CD14-positive monocyte (primary cell): ENCODE measurements around the gene SFMBT2. TPM values are rescaled to one million over a fixed set of nuclear protein-coding genes. Genes with fewer than 3 reads are reported as not detected.
A peak's percentile ranks its signal among the peaks of the same experiment; 100 is the strongest.

Experiments
- DNase-seq, 3 donors: peaks; one replicate each; pipeline ENCODE4 v3.0.0-alpha.2; 2011 to 2022
- H2AFZ ChIP-seq: 2 replicates; pipeline ENCODE4 v1.6.0; 2012; ENCODE audit warnings: mild to moderate bottlenecking, low read depth, low read length, inconsistent platforms; ENCODE audit not compliant: insufficient read depth, poor library complexity, severe bottlenecking
- H3K27ac ChIP-seq, 2 donors: 1 replicate in 1 of 2; 2 replicates in 1 of 2; pipeline ENCODE4 v1.5.1; 2012 to 2013; ENCODE audit warnings: low read length in 2 of 2, control low read depth in 1 of 2, inconsistent platforms in 1 of 2, low read depth in 1 of 2, mild to moderate bottlenecking in 1 of 2
- H3K27me3 ChIP-seq, 2 donors: one replicate each; pipeline versions ENCODE4 v1.6.0 to v1.6.1; 2011 to 2013; ENCODE audit warnings: low read length in 2 of 2; ENCODE audit not compliant: control insufficient read depth in 2 of 2, insufficient read depth in 2 of 2
- H3K36me3 ChIP-seq, 2 donors: replicated peaks in 1 of 2; 1 replicate in 1 of 2; 2 replicates in 1 of 2; pipeline versions ENCODE4 v1.5.1 to v1.6.1; 2012 to 2013; ENCODE audit warnings: low read length in 2 of 2, control low read depth in 1 of 2, inconsistent platforms in 1 of 2, mild to moderate bottlenecking in 1 of 2; ENCODE audit not compliant: insufficient read depth in 2 of 2, control insufficient read depth in 1 of 2
- H3K4me1 ChIP-seq, 2 donors: 1 replicate in 1 of 2; 2 replicates in 1 of 2; pipeline versions ENCODE4 v1.5.1 to v1.6.1; 2012 to 2013; ENCODE audit warnings: low read length in 2 of 2, control low read depth in 1 of 2, inconsistent platforms in 1 of 2, mild to moderate bottlenecking in 1 of 2, moderate library complexity in 1 of 2; ENCODE audit not compliant: insufficient read depth in 2 of 2, control insufficient read depth in 1 of 2
- H3K4me2 ChIP-seq: replicated peaks from 2 replicates; pipeline ENCODE3; 2012; ENCODE audit warnings: low read length, moderate library complexity, mild to moderate bottlenecking; ENCODE audit not compliant: poor library complexity, severe bottlenecking; ENCODE audit errors: extremely low read depth
- H3K4me3 ChIP-seq, 3 experiments: fragments of 200-600 bp in 1 of 3; sonication (generic) in 1 of 3; replicated peaks in 1 of 3; 1 replicate in 2 of 3; 2 replicates in 1 of 3; pipeline ENCODE4 v1.5.1; 2011 to 2013; ENCODE audit warnings: low read length in 3 of 3, mild to moderate bottlenecking in 3 of 3, control low read depth in 2 of 3, low read depth in 2 of 3, inconsistent platforms in 1 of 3, moderate library complexity in 1 of 3
- H3K79me2 ChIP-seq: 2 replicates; pipeline ENCODE4 v1.6.0; 2012; ENCODE audit warnings: mild to moderate bottlenecking, control low read depth, inconsistent platforms, low read length, moderate library complexity; ENCODE audit not compliant: insufficient read depth
- H3K9ac ChIP-seq: 2 replicates; pipeline ENCODE4 v1.6.0; 2017; ENCODE audit warnings: low read length, mild to moderate bottlenecking; ENCODE audit not compliant: insufficient read depth, poor library complexity, severe bottlenecking
- H3K9me3 ChIP-seq, 2 donors: replicated peaks in 1 of 2; 1 replicate in 1 of 2; 2 replicates in 1 of 2; pipeline versions ENCODE4 v1.5.1 to v1.6.1; 2012 to 2013; ENCODE audit warnings: low read length in 2 of 2, control low read depth in 1 of 2; ENCODE audit not compliant: control insufficient read depth in 1 of 2, insufficient read depth in 1 of 2
- H4K20me1 ChIP-seq: 2 replicates; pipeline ENCODE4 v1.6.0; 2012; ENCODE audit warnings: mild to moderate bottlenecking, low read length, control low read depth, moderate library complexity; ENCODE audit not compliant: insufficient read depth
- H3K27ac Mint-ChIP-seq, 7 donors: one replicate each; pipeline ENCODE4 v1.8.0; 2020; ENCODE audit warnings: mild to moderate bottlenecking in 7 of 7, mixed read lengths in 7 of 7, moderate library complexity in 6 of 7, inconsistent platforms in 2 of 7
- H3K27me3 Mint-ChIP-seq, 3 donors: one replicate each; pipeline ENCODE4 v1.8.0; 2021 to 2022; ENCODE audit warnings: low read depth in 3 of 3, mild to moderate bottlenecking in 3 of 3, mixed read lengths in 3 of 3, moderate library complexity in 3 of 3, inconsistent platforms in 1 of 3
- H3K36me3 Mint-ChIP-seq, 2 donors: one replicate each; pipeline ENCODE4 v1.8.0; 2020; ENCODE audit warnings: mixed read lengths in 2 of 2, inconsistent platforms in 1 of 2, mild to moderate bottlenecking in 1 of 2
- H3K4me1 Mint-ChIP-seq: one replicate; pipeline ENCODE4 v1.8.0; 2020; ENCODE audit warnings: mild to moderate bottlenecking, mixed read lengths
- H3K4me3 Mint-ChIP-seq, 2 donors: one replicate each; pipeline ENCODE4 v1.8.0; 2020; ENCODE audit warnings: mild to moderate bottlenecking in 2 of 2, mixed read lengths in 2 of 2, moderate library complexity in 1 of 2
- H3K9me3 Mint-ChIP-seq, 7 donors: one replicate each; pipeline ENCODE4 v1.8.0; 2020 to 2022; ENCODE audit warnings: mixed read lengths in 7 of 7, mild to moderate bottlenecking in 6 of 7, moderate library complexity in 6 of 7, inconsistent platforms in 2 of 7
- CTCF ChIP-seq: fragments of 200-600 bp; IDR thresholded peaks from one replicate; pipeline ENCODE4 v1.8.0; 2022; ENCODE audit warnings: antibody characterized with exemption, mild to moderate bottlenecking
- WGBS: methylation state at CpG from one replicate; pipeline ENCODE4 v1.1.5; 2013; ENCODE audit warnings: missing lambda C conversion rate; ENCODE audit not compliant: insufficient coverage; 5-methylcytosine and 5-hydroxymethylcytosine counted together
- intact Hi-C, 2 donors: fragments of 100-400 bp; cut with micrococcal nuclease; formaldehyde crosslinking; loops; one replicate each; pipeline versions ENCODE4 v1.15.0 to v1.15.1; 2023
- polyA plus RNA-seq, 3 donors: library from polyadenylated mRNA; depleted of rRNA in 1 of 3; unstranded in 2 of 3; stranded (reverse) in 1 of 3; fragments of 300-500 nt in 2 of 3; fragments of >200 nt in 1 of 3; fragmentation: Illumina TruSeq in 2 of 3; gene quantifications; 1 replicate in 2 of 3; 2 replicates in 1 of 3; pipeline ENCODE4 v1.2.3, GENCODE V29; 2012 to 2021

SFMBT2 gene
- polyA plus RNA-seq, 3 donors: 0.53 to 10.9 (median 1.6) TPM

GRCh38 chr10:7235376-7235775 lies 175.5 kb downstream of the SFMBT2 start:
- Mint-ChIP-seq H3K4me3 (no peak overlapping the region), H3K9me3 (no peaks in the 10 kb centered on the region), H3K27me3 (no peaks in the 10 kb centered on the region), H3K4me1 (peaks cover 5% of the 10 kb centered on the region), H3K27ac (peak overlapping the region in 3 of 7 donors; percentile 0 to 62 (median 0)), H3K36me3 (peaks cover 23 to 26% of the 10 kb centered on the region in 2 donors)
- Histone ChIP-seq H3K27ac (no peak overlapping the region), H3K4me2 (no peak overlapping the region), H3K36me3 (peaks cover 3 to 43% of the 10 kb centered on the region in 2 donors), H3K79me2 (no peaks in the 10 kb centered on the region), H3K27me3 (no peaks in the 10 kb centered on the region), H2AFZ (no peak overlapping the region), H3K4me1 (no peaks in the 10 kb centered on the region), H3K9ac (no peak overlapping the region), H3K9me3 (no peaks in the 10 kb centered on the region), H4K20me1 (no peaks in the 10 kb centered on the region), H3K4me3 (no peak overlapping the region)
- intact Hi-C loops: no loop called here
- TF ChIP-seq CTCF: no peak
- DNase-seq: no peak
- WGBS: 95% methylated on average over 2 of the region's 3 CpGs

- WGBS: no CpG with 5 or more reads among the region's 3 CpGs
- Histone ChIP-seq H3K79me2 (no peaks in the 10 kb centered on the region), H3K9me3 (no peaks in the 10 kb centered on the region), H3K4me1 (no peaks in the 10 kb centered on the region), H3K4me2 (no peak overlapping the region), H2AFZ (no peak overlapping the region), H3K4me3 (no peak overlapping the region), H3K27me3 (no peaks in the 10 kb centered on the region), H3K27ac (no peak overlapping the region), H3K9ac (no peak overlapping the region), H4K20me1 (no peaks in the 10 kb centered on the region), H3K36me3 (peaks cover 3 to 36% of the 10 kb centered on the region in 2 donors)
- H3K4me1 Mint-ChIP-seq: peaks cover 5% of the 10 kb centered on the region
- intact Hi-C loops: no loop called here
- no peaks in the 10 kb centered on the region for H3K27me3 Mint-ChIP-seq
- no peaks in the 10 kb centered on the region for H3K9me3 Mint-ChIP-seq
- H3K4me3 Mint-ChIP-seq: no peak overlapping the region
- DNase-seq: no peak
- no peak for TF ChIP-seq CTCF
- peaks cover 23 to 29% of the 10 kb centered on the region in 2 donors for H3K36me3 Mint-ChIP-seq
- H3K27ac Mint-ChIP-seq: peak overlapping the region in 1 of 7 donors; percentile 23
Observed at GRCh38 chr10:7234109-7234508, 176.7 kb downstream of the SFMBT2 start.
